ENCODE data around the gene ATG10. TPM values are rescaled to one million over a fixed set of nuclear protein-coding genes. Genes with fewer than 3 reads are reported as not detected.

The ATG10 gene
- polyA plus RNA-seq, 1 donor from 2014 or later, result 12.1 TPM

DNA sequence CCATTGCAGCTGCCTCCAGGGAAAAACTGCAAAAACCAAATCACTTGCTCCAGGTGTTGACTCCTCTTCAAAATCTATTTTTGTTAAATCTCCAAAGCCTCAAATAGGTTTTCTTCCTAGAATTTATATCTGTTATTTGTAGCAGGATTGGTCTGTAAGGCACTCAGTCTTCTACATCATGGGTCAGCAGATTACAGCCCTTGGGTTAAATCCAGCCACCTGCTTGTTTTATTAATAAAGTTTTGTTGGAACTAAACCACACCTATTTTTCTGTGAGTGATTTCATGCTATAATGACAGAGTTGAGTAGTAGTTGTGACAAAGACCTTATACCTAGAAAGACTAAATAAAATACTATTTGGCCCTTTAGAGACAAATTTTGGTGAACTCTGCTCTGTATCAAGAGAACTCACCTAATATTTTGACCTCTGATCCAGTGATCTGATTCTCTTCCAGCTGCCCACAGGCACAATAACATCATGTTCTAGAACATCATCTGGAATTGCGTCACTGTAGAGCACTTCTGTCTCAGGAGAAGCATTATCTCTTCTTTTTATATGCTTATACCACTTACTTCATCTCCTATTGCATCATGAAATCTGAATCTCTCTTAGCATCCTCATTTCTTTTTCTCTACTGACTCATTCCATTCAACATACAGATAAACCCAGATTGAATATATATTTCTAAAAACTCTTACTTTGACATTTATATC lies 176.2 kb downstream of the ATG10 start:
- H3K9me3 ChIP-seq (ENCODE audit: low read length), result no peaks in the 10 kb centered on the region
- TF ChIP-seq REST (IDR thresholded peaks at IDR 0.05; ENCODE audit: borderline replicate concordance) (no peak), SMC3 (conservative IDR thresholded peaks at IDR 0.05; ENCODE audit: poor library complexity) (no peak), EZH2 (IDR thresholded peaks at IDR 0.05; ENCODE audit: borderline replicate concordance, insufficient read depth, low read length, poor library complexity, severe bottlenecking) (no peak), RAD21 (conservative IDR thresholded peaks at IDR 0.05) (no peak), EP300 (conservative IDR thresholded peaks at IDR 0.05; ENCODE audit: poor library complexity, severe bottlenecking) (no peak), CTCF (IDR thresholded peaks at IDR 0.05; ENCODE audit: poor library complexity, severe bottlenecking) (no peak), MXI1 (conservative IDR thresholded peaks at IDR 0.05; ENCODE audit: poor library complexity, severe bottlenecking) (no peak), TAF1 (IDR thresholded peaks at IDR 0.05; ENCODE audit: low read depth) (no peak)
- H3K9ac ChIP-seq (ENCODE audit: low read length), result no peak overlapping the region
- H3K36me3 ChIP-seq (ENCODE audit: insufficient read depth, low read length), result no peaks in the 10 kb centered on the region
- H3F3A ChIP-seq (ENCODE audit: insufficient read depth, low read length, poor library complexity, severe bottlenecking), result no peaks in the 10 kb centered on the region
- H3K4me3 ChIP-seq (ENCODE audit: low read length), result no peak overlapping the region
- no peaks in the 10 kb centered on the region for H3K79me2 ChIP-seq (replicated peaks; ENCODE audit: insufficient read depth, low read length)
- H3K9me2 ChIP-seq (ENCODE audit: insufficient read depth, low read length), result no peaks in the 10 kb centered on the region
- H3K27me3 ChIP-seq (ENCODE audit: insufficient read depth, low read depth, low read length), result no peaks in the 10 kb centered on the region
- no peak overlapping the region for H3K4me2 ChIP-seq (ENCODE audit: low read length)
- no peak overlapping the region for H3K27ac ChIP-seq (ENCODE audit: low read length)
- no peak overlapping the region for H2AFZ ChIP-seq (ENCODE audit: low read depth, low read length)
- no peaks in the 10 kb centered on the region for H4K20me1 ChIP-seq (ENCODE audit: insufficient read depth)

DNA sequence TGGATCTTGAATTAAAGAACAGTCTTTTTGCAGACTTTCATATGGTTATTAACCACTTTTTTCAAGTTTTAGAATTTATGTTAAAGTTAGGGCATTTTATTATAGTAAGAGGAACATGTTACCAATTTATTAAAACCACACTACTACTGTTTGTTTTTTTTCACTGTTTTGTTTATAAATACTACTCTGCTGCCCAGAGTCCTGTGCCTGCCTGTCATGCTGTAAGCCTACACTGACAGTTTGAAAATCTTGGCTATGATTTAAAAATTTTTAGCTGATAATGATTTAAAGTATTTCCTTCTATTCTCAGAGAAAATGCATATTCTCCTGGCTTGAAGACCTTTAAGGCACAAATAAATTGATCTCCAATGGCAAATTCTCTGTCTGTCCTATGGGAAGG lies 177.6 kb downstream of the ATG10 start:
- Histone ChIP-seq H3K36me3 (ENCODE audit: insufficient read depth, low read length) (no peaks in the 10 kb centered on the region), H2AFZ (ENCODE audit: low read depth, low read length) (no peak overlapping the region), H3F3A (ENCODE audit: insufficient read depth, low read length, poor library complexity, severe bottlenecking) (no peaks in the 10 kb centered on the region), H3K27me3 (ENCODE audit: insufficient read depth, low read depth, low read length) (no peaks in the 10 kb centered on the region), H3K9me2 (ENCODE audit: insufficient read depth, low read length) (no peaks in the 10 kb centered on the region), H3K9ac (ENCODE audit: low read length) (no peak overlapping the region), H3K4me3 (ENCODE audit: low read length) (no peak overlapping the region), H3K27ac (ENCODE audit: low read length) (no peak overlapping the region), H3K79me2 (replicated peaks; ENCODE audit: insufficient read depth, low read length) (no peaks in the 10 kb centered on the region), H4K20me1 (ENCODE audit: insufficient read depth) (no peaks in the 10 kb centered on the region), H3K9me3 (ENCODE audit: low read length) (no peaks in the 10 kb centered on the region), H3K4me2 (ENCODE audit: low read length) (no peak overlapping the region)
- TF ChIP-seq CTCF (IDR thresholded peaks at IDR 0.05; ENCODE audit: poor library complexity, severe bottlenecking) (no peak), EP300 (conservative IDR thresholded peaks at IDR 0.05; ENCODE audit: poor library complexity, severe bottlenecking) (no peak), REST (IDR thresholded peaks at IDR 0.05; ENCODE audit: borderline replicate concordance) (no peak), EZH2 (IDR thresholded peaks at IDR 0.05; ENCODE audit: borderline replicate concordance, insufficient read depth, low read length, poor library complexity, severe bottlenecking) (no peak), POLR2AphosphoS5 (IDR thresholded peaks at IDR 0.05) (no peak), SMC3 (conservative IDR thresholded peaks at IDR 0.05; ENCODE audit: poor library complexity) (no peak), RAD21 (conservative IDR thresholded peaks at IDR 0.05) (no peak), MXI1 (conservative IDR thresholded peaks at IDR 0.05; ENCODE audit: poor library complexity, severe bottlenecking) (no peak), TAF1 (IDR thresholded peaks at IDR 0.05; ENCODE audit: low read depth) (no peak)

Measured in neural cell (in vitro differentiated cells).